ENCODE data around the gene KCNK3.

The KCNK3 gene

DNA sequence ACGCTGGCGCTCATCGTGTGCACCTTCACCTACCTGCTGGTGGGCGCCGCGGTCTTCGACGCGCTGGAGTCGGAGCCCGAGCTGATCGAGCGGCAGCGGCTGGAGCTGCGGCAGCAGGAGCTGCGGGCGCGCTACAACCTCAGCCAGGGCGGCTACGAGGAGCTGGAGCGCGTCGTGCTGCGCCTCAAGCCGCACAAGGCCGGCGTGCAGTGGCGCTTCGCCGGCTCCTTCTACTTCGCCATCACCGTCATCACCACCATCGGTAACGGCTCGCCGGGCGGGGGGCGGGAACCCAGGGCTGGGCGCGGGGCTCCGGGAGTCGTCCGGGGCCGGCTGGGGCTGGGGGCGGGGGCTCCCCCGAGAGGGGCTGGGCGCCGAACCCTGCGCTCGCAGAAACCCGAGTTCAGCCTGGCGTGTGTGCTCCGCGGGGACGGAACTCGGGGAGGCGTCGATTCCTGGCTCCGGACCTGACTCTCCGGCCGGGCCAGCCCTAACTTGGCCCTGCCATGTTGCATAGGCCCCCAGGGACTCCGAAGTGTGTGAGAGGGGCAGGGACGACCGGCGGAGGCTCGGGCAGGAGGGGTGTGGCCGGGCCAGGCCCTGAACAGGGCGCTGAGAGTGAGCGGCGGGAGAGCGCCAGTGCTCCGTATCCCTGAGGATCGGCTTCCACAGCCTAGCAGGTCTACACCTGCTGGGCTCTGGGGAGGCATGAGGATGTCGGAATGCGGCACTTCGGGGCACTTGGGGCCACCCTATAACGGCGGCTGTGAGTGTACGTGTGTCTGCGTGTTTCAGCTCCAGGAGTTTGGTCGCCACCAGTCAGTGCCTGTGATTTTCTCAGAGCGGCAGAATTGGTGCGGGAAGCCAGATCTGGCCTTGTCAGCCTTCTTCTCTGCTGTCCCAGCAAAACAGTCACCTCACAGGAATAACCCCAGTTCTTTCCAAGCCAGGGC is 651 bp downstream of the KCNK3 start:
- DNase-seq = no peak

- no peak for DNase-seq
Measured at GRCh38 chr2:26694001-26694400, 1.5 kb downstream of the KCNK3 start.

DNA sequence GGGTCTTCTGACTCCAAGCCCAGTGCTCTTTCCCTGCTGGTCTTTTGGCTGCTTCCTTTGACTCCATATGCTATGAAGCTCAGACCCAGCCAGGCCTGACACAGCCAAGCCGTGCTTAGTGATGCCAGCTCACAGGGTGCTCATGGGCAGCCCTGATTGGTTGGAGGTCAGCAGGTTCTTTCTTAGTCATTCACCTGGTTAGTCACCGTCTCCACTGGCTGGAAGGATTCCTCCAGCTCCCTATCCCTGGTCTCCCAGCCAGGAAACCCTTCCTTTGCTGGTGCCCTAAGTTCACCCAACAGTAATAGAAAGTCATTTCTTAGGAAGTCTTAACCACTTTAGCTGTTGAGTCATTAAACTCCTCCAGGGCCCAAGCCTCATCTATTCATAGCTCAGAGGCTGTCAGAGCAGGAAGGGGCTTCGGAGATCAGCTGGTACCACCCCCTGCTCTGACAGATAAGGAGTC is 3.9 kb downstream of the KCNK3 start:
- DNase-seq = no peak

DNA sequence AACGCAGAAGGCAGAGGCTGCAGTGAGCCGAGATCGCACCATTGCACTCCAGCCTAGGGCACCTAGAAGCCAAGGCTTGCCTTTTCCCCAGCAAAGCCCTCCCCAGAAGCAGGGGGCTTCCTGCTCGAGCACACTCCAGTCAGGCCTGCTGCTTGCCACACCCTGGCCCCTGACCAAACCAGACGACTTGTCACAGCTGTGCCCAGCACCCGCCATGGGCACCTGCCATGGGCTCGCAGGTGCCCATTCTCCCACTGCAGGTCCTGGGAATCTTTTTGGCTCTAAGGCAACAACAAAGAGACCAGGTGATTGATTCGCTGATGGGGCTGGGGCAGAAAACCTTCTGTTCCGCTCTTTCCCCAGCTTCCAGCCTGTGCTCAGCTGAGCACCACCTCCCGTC is 4.9 kb downstream of the KCNK3 start:
- DNase-seq = no peak

DNA sequence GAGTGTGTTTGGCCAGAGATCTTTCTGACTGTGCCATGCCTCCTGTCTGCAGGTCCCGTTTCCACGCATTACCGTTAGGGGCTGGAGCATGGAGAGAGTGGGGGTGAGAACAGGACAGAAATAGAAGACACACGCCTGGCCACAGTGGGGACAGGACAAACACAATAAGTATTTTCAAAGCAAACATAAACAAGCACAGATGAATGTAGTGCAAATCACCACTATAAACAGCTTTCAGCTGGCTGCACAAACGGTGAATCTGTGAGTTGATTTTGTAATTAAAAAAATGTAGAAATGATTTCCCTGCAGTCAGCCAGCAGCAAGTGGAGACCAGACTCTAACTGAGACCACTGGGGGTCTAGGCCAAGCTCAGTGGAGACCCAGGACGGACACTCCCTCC is 6.8 kb downstream of the KCNK3 start:
- no peak for DNase-seq

DNA sequence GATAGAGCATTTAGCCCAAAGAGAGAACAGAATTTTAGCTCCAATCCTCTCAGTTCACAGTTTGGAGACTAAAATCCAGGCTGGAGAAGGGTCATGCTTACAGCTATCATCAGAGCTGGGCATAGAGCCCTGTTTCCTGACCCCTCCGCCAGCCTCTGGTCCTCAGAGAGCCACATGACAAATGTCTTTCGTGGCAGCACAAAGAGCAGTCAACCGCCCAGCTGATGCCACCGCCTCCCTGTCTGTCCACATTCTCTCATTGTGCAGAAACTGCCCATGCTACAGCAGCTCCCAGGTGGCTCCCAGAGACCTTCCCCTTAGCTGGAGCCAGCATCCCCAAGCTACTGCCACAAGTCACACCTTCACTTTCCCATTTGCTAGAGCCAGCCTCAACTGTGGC is 7.6 kb downstream of the KCNK3 start:
- DNase-seq = no peak

- no peak for DNase-seq
Measured at GRCh38 chr2:26701596-26701995, 9.1 kb downstream of the KCNK3 start.

DNA sequence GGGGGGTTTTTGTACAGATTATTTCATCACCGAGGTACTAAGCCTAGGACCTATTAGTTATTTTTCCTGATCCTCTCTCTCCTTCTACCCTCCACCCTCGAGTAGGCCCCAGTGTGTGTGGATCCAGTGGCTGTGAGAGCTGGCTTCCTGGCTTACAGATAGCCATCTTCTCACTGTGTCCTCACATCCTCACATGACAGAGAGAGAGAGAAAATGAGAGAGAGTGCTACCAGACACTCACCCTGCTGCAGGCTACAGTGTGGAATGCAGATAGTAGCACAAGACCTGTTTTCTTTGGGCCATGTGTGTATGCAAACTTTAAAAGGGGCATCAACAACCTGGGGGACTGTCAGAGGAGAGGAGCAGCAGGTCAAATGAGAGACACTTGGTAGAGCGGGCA is 9.5 kb downstream of the KCNK3 start:
- no peak for DNase-seq

DNA sequence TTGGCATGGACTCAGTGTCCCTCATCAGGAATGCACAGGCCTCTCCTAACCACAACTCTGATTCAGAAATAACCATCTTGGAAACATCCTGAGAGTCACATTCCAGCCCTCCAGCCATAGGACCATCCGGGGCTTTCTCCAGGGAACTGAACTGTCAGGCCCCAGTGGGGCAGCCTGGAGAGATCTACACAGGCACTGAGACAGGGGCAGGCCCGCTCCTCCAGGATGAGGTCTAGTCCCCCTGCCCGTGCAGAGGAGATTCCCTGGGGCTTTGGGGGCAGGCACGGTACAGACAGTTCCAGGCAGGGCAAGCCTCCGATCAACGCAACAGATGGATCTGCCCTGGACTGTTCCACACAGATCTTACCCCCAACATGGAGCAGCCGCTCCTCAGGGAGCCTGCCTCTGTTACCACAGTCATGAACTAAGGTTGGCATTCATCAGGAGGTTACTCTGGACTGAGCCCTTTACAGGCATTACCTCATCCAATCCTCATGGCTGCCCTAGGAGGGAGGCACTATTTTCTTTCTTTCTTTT is 12.0 kb downstream of the KCNK3 start:
- no peak for DNase-seq

GRCh38 chr2:26705126-26705525 is 12.6 kb downstream of the KCNK3 start:
- no peak for DNase-seq

DNA sequence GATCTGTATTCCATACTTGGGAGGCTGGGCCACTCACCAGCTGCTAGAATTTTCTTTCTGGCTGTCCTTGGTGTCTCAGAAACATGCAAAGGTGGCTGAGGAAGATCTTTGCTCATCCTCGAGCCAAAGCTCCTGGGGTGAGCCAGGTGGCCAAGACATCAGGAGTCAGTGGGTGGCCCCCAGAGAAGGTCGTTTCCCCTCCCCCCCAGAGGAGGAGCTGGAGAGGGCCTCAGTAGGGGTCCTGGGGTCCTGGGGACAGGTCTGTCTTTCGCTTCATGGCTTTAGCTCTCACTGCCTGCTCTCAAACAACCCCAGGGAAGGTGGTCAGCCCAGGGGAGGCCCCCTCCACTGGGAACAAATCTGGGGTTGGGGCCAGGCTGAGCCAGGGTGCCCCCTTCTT is 13.6 kb downstream of the KCNK3 start:
- DNase-seq = no peak

DNA sequence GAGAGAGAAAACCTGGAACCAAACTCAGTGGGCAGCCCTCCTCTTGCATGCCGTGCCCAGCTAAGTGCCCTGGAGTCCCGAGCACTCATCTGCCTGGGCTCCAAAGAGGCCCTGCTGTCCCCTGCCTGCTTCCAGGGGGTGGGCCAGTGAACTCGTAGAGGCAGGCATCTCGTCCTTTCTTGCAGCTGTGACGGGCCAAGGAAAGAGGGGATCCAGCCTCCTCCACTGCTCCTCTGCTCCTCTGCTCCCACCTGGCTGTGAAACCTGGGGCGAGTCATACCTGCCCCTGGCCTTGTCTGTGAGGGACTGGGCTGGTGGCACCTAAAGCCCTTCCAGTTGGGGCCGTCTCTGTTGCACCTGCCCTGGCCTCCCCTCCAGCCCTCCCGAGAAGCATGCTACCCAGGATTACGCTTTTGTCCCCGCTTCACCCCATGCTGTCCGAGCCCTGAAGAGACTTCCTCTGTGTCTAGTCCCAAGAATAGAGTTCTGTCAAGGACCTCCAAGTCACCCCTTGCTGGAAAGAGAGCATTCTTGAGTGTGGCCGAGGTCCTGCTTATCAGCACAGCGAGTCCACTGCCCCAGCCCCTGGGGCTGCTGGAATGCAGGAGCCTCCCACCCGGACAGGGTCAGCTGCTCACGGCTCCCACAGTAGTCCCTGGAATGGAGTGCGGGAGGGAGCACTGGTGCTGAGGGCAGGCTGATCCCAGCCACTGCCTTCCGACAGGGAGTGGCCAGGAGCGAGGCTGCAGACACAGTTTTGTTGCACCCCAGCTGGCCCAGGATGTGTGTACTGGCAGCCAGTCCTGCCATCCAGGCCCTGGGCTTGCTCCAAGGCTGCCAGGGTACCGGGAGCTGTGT is 14.3 kb downstream of the KCNK3 start:
- no peak for DNase-seq

DNA sequence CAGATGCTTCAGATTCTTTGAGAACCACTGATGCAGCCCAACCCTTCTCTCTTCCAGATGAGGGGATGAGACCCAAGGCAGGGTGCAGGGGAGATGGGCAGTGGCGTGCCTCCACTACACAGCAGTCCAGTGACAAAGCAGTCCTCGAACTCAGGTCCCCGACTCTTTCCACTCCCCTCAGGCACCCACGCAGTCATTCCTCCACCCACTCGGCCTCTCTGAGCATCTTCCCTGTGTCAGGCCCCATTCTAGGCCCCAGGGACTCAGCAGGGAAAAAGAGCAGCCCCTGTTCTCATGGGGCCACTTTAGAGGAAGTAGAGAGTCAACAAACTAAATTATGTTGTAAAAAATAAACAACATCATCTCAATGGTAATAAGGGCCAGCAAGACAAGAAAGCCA is 15.2 kb downstream of the KCNK3 start:
- no peak for DNase-seq

- DNase-seq = no peak
Measured at GRCh38 chr2:26708457-26708856, 15.9 kb downstream of the KCNK3 start.

DNA sequence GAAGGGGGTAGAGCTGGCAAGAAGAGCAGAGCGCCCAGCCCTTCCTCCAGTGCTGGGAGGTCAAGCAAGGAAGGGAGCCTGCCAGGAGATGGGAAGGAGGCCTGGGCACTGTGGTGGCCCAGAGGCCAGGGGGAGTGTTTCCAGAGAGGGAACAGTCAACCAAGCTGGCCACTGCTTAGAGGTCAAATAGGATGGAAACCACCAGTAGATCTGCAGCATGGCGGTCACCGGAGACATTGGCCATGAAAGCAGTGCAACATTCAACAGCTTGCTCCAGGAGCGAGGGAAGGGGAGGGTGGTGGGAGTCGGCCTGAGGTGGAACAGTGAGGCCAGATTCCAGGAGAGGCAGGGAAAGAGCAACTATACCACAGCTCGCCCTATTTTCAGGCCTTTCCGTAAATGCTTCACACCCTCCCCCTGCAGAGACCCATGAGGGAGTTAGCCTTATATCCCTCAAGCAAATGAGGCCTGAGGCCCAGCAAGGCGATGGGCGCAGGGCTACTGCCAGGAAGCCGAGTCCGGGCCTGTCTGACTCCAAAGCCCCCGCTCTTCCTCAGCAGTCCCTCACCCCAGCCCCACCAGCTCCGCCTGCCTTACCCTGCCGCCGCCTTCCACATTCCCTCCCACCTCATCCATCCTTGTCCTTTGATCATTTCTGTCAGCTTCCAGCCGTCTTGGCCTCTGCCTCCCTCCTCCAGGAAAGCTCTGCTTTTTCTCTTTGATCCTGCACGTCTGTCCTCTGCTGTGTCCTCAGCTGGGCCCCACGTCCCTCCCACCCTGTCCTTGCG is 17.0 kb downstream of the KCNK3 start:
- DNase-seq = no peak

- DNase-seq = no peak
Measured at GRCh38 chr2:26710145-26710544, 17.6 kb downstream of the KCNK3 start.

DNA sequence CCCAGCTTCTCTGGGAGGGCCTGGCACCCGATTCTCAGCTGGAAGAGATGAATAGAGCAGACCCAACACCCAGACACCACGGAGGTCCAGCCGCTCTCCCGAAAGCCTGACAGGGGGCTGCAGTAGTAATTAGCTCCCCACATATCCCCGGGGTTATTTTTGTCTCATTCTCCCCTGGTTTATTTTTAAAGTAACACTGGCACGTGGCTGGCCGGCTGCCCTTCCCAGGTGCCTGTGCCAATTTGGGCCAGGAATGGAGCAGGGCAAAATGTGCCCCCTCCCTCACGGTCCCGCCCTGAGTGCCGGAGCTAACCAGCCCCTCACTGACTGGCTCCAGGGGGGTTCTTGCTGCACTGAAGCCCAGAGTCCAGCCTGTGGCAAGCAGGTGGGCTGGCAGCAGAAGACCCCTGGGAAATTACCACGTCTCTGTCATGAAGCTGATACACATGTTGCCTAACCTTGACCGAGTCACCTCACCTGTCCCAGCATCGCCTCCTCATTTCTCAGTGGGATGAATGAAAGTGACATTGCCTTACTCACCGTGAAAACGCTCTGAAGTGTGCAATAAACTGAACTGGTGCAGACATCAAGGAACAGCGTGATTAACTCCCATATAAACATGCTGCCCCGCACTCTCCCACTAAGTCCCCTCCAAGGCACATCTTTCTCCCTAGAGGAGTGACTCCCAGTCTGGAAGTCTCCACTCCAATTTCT is 18.4 kb downstream of the KCNK3 start:
- no peak for DNase-seq

DNA sequence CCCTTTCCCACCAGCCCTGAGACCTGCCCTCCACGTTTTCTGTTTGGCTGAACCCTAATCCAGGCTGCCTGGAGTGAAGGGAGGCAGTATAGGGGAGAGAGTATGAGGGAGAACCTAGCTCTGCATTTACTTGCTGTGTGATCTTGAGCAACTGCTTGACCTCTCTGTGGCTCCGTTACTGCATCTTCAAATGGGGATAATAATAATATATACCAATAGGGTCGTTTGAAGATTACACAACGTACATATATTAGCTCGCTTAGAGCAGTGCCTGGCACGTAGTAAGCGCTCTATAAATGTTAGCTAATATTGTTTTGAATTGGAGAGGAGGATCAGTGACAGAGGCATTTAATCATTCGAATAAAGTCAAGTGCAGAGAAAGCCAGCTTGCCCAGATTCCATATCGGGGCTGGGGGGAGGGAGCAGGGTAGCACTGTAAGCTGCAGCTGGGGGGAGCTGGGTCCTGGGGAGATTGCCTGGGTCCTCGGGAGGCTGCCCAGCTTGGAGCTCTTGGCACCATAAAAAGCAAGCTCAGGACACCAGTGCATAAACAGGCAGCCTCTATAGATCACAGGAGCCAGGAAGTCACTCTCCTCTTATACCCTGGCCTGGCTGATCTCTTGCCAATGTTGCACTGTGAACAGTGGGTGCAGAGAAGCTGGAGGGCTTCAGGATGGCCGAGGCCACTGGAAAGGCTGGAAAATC is 19.1 kb downstream of the KCNK3 start:
- DNase-seq = no peak

- DNase-seq = no peak
Measured at GRCh38 chr2:26712486-26713465, 20.3 kb downstream of the KCNK3 start.

Data from right forelimb (tissue), 1 donor.